GM12878 (cell line): ENCODE results near the gene ISM1.

ENCODE experiments used
- ATF7 ChIP-seq: fragments of 450-650 bp; IDR thresholded peaks from 2 replicates; pipeline ENCODE4 v1.6.1; 2016; ENCODE audit warnings: low read depth, mild to moderate bottlenecking
- CREB1 ChIP-seq: IDR thresholded peaks from 2 replicates; pipeline ENCODE4 v1.6.1; 2012; ENCODE audit warnings: low read depth, mild to moderate bottlenecking, inconsistent platforms
- NFYB ChIP-seq: IDR thresholded peaks from 2 replicates; pipeline ENCODE4 v1.6.1; 2011; ENCODE audit warnings: low read depth, mild to moderate bottlenecking, low read length, improper control_type of control experiment, moderate library complexity; ENCODE audit not compliant: insufficient read depth
- NRF1 ChIP-seq: conservative IDR thresholded peaks from 2 replicates; pipeline ENCODE4 v1.6.1; 2011; ENCODE audit warnings: mild to moderate bottlenecking, low read depth, low read length, improper control_type of control experiment
- PAX5 ChIP-seq: IDR thresholded peaks from 2 replicates; pipeline ENCODE4 v1.6.1; 2011; ENCODE audit warnings: low read depth, low read length, borderline replicate concordance
- SMARCA5 ChIP-seq: fragments of 450-650 bp; IDR thresholded peaks from 2 replicates; pipeline ENCODE4 v1.6.1; 2017; ENCODE audit warnings: mild to moderate bottlenecking
- ZNF384 ChIP-seq: IDR thresholded peaks from 2 replicates; pipeline ENCODE4 v1.6.1; 2012; ENCODE audit warnings: low read depth, mild to moderate bottlenecking, low read length, improper control_type of control experiment, borderline replicate concordance
- TF ChIP-seq, protein P1 (sequence below), 3 experiments: IDR thresholded peaks in 2 of 3; conservative IDR thresholded peaks in 1 of 3; 2 replicates each; pipeline ENCODE4 v1.5.1; 2011; ENCODE audit warnings: low read depth in 3 of 3, low read length in 3 of 3, mild to moderate bottlenecking in 3 of 3, control low read depth in 2 of 3, moderate library complexity in 2 of 3, inconsistent platforms in 1 of 3, mixed read lengths in 1 of 3; ENCODE audit not compliant: control insufficient read depth in 2 of 3, insufficient read depth in 1 of 3; ENCODE audit errors: extremely low read depth in 1 of 3

DNA sequence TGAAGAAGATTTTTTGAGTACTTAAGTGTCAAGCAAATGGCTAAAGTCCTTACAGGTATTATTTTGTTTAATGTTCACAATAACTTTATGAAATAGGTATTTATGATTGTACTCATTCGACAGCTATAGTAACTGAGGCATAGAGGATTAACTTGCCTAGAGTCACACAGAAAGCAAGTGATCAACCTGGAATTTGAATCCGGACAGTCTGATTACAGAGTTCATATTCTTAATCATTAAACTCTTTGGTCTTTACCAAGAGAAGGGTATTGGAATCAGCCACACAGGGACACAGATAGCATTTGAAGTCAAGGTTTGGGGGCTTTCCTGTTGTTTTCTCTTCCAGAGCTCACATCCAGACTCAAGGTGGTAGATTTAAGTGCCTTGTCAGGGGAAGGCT lies 69.7 kb downstream of the ISM1 start:
- TF ChIP-seq PAX5 (no peak), CREB1 (no peak), ZNF384 (no peak), ATF7 (no peak), SMARCA5 (no peak), NRF1 (no peak), NFYB (no peak)
- TF ChIP-seq, protein P1, sequence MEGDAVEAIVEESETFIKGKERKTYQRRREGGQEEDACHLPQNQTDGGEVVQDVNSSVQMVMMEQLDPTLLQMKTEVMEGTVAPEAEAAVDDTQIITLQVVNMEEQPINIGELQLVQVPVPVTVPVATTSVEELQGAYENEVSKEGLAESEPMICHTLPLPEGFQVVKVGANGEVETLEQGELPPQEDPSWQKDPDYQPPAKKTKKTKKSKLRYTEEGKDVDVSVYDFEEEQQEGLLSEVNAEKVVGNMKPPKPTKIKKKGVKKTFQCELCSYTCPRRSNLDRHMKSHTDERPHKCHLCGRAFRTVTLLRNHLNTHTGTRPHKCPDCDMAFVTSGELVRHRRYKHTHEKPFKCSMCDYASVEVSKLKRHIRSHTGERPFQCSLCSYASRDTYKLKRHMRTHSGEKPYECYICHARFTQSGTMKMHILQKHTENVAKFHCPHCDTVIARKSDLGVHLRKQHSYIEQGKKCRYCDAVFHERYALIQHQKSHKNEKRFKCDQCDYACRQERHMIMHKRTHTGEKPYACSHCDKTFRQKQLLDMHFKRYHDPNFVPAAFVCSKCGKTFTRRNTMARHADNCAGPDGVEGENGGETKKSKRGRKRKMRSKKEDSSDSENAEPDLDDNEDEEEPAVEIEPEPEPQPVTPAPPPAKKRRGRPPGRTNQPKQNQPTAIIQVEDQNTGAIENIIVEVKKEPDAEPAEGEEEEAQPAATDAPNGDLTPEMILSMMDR (IDR thresholded peaks at IDR 0.05 in 2 of 3, conservative IDR thresholded peaks at IDR 0.05 in 1 of 3; ENCODE audit: control insufficient read depth in 2 of 3, extremely low read depth in 1 of 3, insufficient read depth in 1 of 3, low read depth in 3 of 3, low read length in 3 of 3) = no peak
